ENCODE data around the gene RANBP3L. TPM values are rescaled to one million over a fixed set of nuclear protein-coding genes. Genes with fewer than 3 reads are reported as not detected.

The RANBP3L gene
- total RNA-seq, 1 donor from 2014 or later: not detected

DNA sequence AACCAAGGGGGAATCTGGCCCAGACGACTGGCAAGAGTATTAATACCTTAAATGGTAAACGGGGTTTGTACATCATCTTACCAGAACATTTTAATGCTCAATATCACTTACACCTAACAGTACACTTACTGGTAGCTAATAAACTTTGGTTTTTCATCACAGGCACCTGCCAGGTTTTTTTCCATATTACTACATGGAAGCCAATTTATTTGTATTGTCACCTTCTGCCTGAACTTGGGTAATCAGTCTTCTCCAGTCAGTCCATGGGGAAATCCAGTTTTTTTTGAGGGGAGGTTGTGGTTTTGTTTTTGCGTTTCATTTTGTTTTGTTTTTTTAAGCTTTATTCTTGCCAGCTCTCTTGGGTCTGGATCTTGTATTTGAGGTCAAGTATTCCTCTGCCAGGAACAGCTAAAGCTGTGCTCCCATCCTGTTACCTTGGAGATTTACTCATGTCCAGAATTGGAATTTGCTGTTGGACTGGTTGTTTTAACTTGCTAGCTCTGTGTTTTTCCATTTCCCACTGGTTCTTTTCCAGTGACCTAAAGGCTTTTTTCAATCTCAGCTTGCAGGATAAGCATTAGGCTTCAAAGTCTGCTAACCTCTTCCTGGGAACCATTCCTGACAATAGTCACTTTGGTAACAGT, 48.9 kb downstream of the RANBP3L start:
- no peak for TF ChIP-seq CTCF (IDR thresholded peaks at IDR 0.05)
- Histone ChIP-seq H3K4me3 (peak overlapping the region in 1 of 2 donors; percentile 23), H3K27ac (peak overlapping the region; percentile 55 to 60), H3K4me1 (peaks cover 4 to 18% of the 10 kb centered on the region in 2 donors), H3K36me3 (no peaks in the 10 kb centered on the region), H3K27me3 (no peaks in the 10 kb centered on the region), H3K9me3 (no peaks in the 10 kb centered on the region)
- intact Hi-C loops (cut with DNase I): loop anchor here (1.0 to 5.0 kb wide), 2 partner anchors 11 to 439 kb away; no protein-coding TSS in a partner anchor
- DNase-seq (ENCODE audit: low spot score in 2 of 2): no peak

GRCh38 chr5:36251218-36251617, 50.5 kb downstream of the RANBP3L start:
- TF ChIP-seq CTCF (IDR thresholded peaks at IDR 0.05): no peak
- Histone ChIP-seq H3K9me3 (no peaks in the 10 kb centered on the region), H3K4me3 (no peak overlapping the region), H3K27ac (peak overlapping the region in 1 of 2 donors; percentile 55), H3K27me3 (no peaks in the 10 kb centered on the region), H3K4me1 (peaks cover 4 to 18% of the 10 kb centered on the region in 2 donors), H3K36me3 (no peaks in the 10 kb centered on the region)
- no peak for DNase-seq (ENCODE audit: low spot score in 2 of 2)
- intact Hi-C loops (cut with DNase I): loop anchor here (5.0 kb wide), 1 partner anchor 441 kb away; no protein-coding TSS in a partner anchor

DNA sequence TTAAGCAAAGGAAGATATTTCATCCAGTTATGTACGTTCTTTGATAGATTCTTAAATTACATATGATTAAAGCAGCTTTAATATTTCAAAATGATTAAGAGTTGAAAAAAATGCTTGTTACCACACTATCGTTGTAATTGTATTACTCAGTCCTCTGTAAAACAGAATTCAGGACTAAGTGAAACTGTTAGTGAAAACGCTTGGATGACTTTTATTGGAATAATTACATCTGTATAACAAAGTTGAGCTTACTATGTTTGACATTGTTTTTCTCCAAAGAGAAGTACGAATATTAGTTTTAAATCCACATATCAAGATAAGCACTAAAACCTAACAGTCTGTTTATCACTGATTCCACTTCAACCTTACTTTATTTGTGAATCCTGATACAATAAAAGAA, 51.3 kb downstream of the RANBP3L start:
- no peaks in the 10 kb centered on the region for H3K36me3 ChIP-seq
- intact Hi-C loops (cut with DNase I): loop anchor here (5.0 kb wide), 1 partner anchor 442 kb away; no protein-coding TSS in a partner anchor
- no peaks in the 10 kb centered on the region for H3K27me3 ChIP-seq
- no peaks in the 10 kb centered on the region for H3K9me3 ChIP-seq
- no peak for DNase-seq (ENCODE audit: low spot score in 2 of 2)
- TF ChIP-seq CTCF (IDR thresholded peaks at IDR 0.05): no peak
- no peak overlapping the region for H3K27ac ChIP-seq
- peaks cover 4 to 18% of the 10 kb centered on the region in 2 donors for H3K4me1 ChIP-seq
- no peak overlapping the region for H3K4me3 ChIP-seq

DNA sequence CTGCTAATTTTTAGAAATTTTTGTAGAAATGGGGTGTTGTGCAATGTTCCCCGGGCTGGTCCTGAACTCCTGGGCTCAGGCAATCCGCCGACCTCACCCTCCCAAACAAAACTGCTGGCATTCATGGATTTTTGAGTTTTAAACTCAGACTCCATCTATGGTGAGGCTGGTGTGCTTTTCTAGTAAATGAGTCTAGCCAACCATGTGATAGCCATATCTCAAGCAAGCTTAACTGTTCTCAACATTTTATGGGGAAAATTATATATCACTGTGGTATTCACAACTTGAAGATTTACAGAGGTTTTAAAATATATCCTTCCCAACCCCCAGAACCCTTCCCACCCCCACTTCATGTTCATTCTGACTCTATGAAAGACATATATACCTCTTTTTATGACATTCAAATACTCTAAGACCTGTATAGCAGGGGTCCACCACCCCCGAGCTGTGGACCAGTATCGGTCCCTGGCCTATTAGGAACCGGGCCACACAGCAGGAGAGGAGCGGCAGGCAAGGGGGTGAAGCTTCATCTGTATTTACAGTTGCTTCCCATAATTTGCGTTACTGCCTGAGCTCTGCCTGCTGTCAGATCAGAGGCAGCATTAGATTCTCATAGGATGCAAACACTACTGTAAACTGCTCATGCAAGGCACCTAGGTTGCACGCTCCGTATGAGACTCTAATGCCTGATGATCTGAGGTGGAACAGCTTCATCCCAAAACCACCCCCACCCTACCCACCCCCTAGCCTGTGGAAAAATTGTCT, 55.5 kb downstream of the RANBP3L start:
- Histone ChIP-seq H3K4me3 (no peak overlapping the region), H3K27ac (no peak overlapping the region), H3K4me1 (peaks cover 0 to 3% of the 10 kb centered on the region in 2 donors), H3K36me3 (no peaks in the 10 kb centered on the region), H3K27me3 (no peaks in the 10 kb centered on the region), H3K9me3 (no peaks in the 10 kb centered on the region)
- no peak for TF ChIP-seq CTCF (IDR thresholded peaks at IDR 0.05)
- DNase-seq (ENCODE audit: low spot score in 2 of 2): no peak
- intact Hi-C loops (cut with DNase I): loop anchor here (10.0 kb wide), 1 partner anchor 149 kb away; no protein-coding TSS in a partner anchor

- Histone ChIP-seq H3K36me3 (no peaks in the 10 kb centered on the region), H3K27ac (no peak overlapping the region), H3K4me3 (no peak overlapping the region), H3K27me3 (no peaks in the 10 kb centered on the region), H3K4me1 (peaks cover 0 to 5% of the 10 kb centered on the region in 2 donors), H3K9me3 (no peaks in the 10 kb centered on the region)
- intact Hi-C loops (cut with DNase I): loop anchor here (5.0 to 10.0 kb wide), 2 partner anchors 151 to 633 kb away; partner anchors contain the start of gene NIPBL
- DNase-seq (ENCODE audit: low spot score in 2 of 2): no peak
- TF ChIP-seq CTCF (IDR thresholded peaks at IDR 0.05): no peak
Measured at GRCh38 chr5:36244076-36244475, 57.6 kb downstream of the RANBP3L start.

Measured in ascending aorta (tissue), 2 donors.